Endothelial cell of umbilical vein (primary cell): ENCODE results near the gene C16orf74. TPM values are rescaled to one million over a fixed set of nuclear protein-coding genes. Genes with fewer than 3 reads are reported as not detected.

ENCODE experiments used
- BruUV-seq: library from RNA; stranded (reverse); fragments of 400-500 nt; replicated peaks from 2 replicates; lab custom pipeline; 2021; lab: Mats Ljungman, UMichigan
- CTCF ChIA-PET: fragments of 300-600, 350-600 bp; sonication (Branson Sonifier 250); formaldehyde crosslinking; loops from one replicate; lab custom pipeline; 2021; ENCODE audit warnings: antibody characterized with exemption, inconsistent platforms; lab: Charles Lee
- POLR2A ChIA-PET: fragments of 300-600, 350-600 bp; sonication (Branson Sonifier 250); formaldehyde crosslinking; loops from one replicate; lab custom pipeline; 2021; ENCODE audit warnings: antibody characterized with exemption, inconsistent platforms; lab: Charles Lee
- DNase-seq: peaks from one replicate; pipeline ENCODE4 v3.0.0-alpha.2; 2011; ENCODE audit warnings: low read depth, low spot score
- FAIRE-seq: peaks from 2 replicates; lab custom pipeline; 2011; peaks lifted over from hg19 to GRCh38; lab: Jason Lieb, UNC
- H2AFZ ChIP-seq: 2 replicates; pipeline ENCODE4 v1.6.0; 2012; ENCODE audit warnings: low read depth, low read length, control low read depth, inconsistent platforms
- H3K27ac ChIP-seq: 2 replicates; pipeline ENCODE4 v1.5.1; 2011; ENCODE audit warnings: low read depth, mild to moderate bottlenecking, control low read depth, low read length, moderate library complexity; ENCODE audit not compliant: insufficient read depth
- H3K27me3 ChIP-seq, 2 experiments: 2 replicates each; pipeline versions ENCODE4 v1.6.0 to v1.6.1; 2011; ENCODE audit warnings: low read length in 2 of 2, mixed read lengths in 1 of 2; ENCODE audit not compliant: control insufficient read depth in 2 of 2, insufficient read depth in 2 of 2
- H3K36me3 ChIP-seq, 2 experiments: 2 replicates in 1 of 2; 3 replicates in 1 of 2; pipeline ENCODE4 v1.5.1; 2011; ENCODE audit warnings: low read length in 2 of 2, mild to moderate bottlenecking in 1 of 2, moderate library complexity in 1 of 2; ENCODE audit not compliant: control insufficient read depth in 2 of 2, insufficient read depth in 2 of 2; ENCODE audit errors: extremely low read depth in 1 of 2
- H3K4me1 ChIP-seq: 3 replicates; pipeline ENCODE4 v1.5.1; 2011; ENCODE audit warnings: mild to moderate bottlenecking, low read length; ENCODE audit not compliant: control insufficient read depth, insufficient read depth; ENCODE audit errors: extremely low read depth
- H3K4me2 ChIP-seq: 2 replicates; pipeline ENCODE4 v1.6.1; 2011; ENCODE audit warnings: low read length, control low read depth, mixed read lengths; ENCODE audit not compliant: insufficient read depth
- H3K4me3 ChIP-seq, 3 experiments: fragments of 200-600 bp in 1 of 3; sonication (generic), shearing (Covaris generic) in 1 of 3; replicated peaks in 1 of 3; 2 replicates each; pipeline ENCODE4 v1.5.1; 2011 to 2016; ENCODE audit warnings: control low read depth in 3 of 3, low read length in 3 of 3, mild to moderate bottlenecking in 2 of 3, inconsistent platforms in 1 of 3, low read depth in 1 of 3, moderate library complexity in 1 of 3; ENCODE audit not compliant: insufficient read depth in 1 of 3
- H3K79me2 ChIP-seq: 2 replicates; pipeline ENCODE4 v1.6.0; 2012; ENCODE audit warnings: low read length, inconsistent platforms; ENCODE audit not compliant: control insufficient read depth, insufficient read depth
- H3K9ac ChIP-seq: replicated peaks from 2 replicates; pipeline ENCODE3; 2011; ENCODE audit warnings: low read length, control low read depth; ENCODE audit not compliant: insufficient read depth; ENCODE audit errors: extremely low read depth
- H3K9me1 ChIP-seq: replicated peaks from 3 replicates; pipeline ENCODE4 v1.6.0; 2011; ENCODE audit warnings: mild to moderate bottlenecking, low read length; ENCODE audit not compliant: control insufficient read depth, insufficient read depth; ENCODE audit errors: extremely low read depth
- H3K9me3 ChIP-seq: replicated peaks from 2 replicates; pipeline ENCODE4 v1.5.1; 2012; ENCODE audit warnings: low read length, inconsistent platforms; ENCODE audit not compliant: control insufficient read depth, insufficient read depth
- H4K20me1 ChIP-seq: replicated peaks from 2 replicates; pipeline ENCODE3; 2011; ENCODE audit warnings: mild to moderate bottlenecking, low read length; ENCODE audit not compliant: control insufficient read depth, insufficient read depth; ENCODE audit errors: extremely low read depth
- EZH2 ChIP-seq: IDR thresholded peaks from 2 replicates; pipeline ENCODE4 v1.6.1; 2012; ENCODE audit warnings: borderline replicate concordance, low read depth, mild to moderate bottlenecking, moderate library complexity, low read length, inconsistent platforms; ENCODE audit not compliant: severe bottlenecking
- FOS ChIP-seq: IDR thresholded peaks from 2 replicates; pipeline ENCODE4 v1.6.1; 2011; ENCODE audit warnings: mild to moderate bottlenecking, low read length, moderate library complexity, borderline replicate concordance; ENCODE audit not compliant: insufficient read depth
- GATA2 ChIP-seq: IDR thresholded peaks from 2 replicates; pipeline ENCODE4 v1.7.0; 2011; ENCODE audit warnings: low read depth, mild to moderate bottlenecking, moderate library complexity, mixed read lengths, low read length; ENCODE audit not compliant: insufficient read length, insufficient read depth
- POLR2A ChIP-seq: IDR thresholded peaks from 2 replicates; pipeline ENCODE4 v1.6.1; 2012; ENCODE audit warnings: low read depth, mild to moderate bottlenecking, control low read depth, low read length
- POLR2AphosphoS5 ChIP-seq: IDR thresholded peaks from 2 replicates; pipeline ENCODE4 v1.6.1; 2012; ENCODE audit warnings: low read depth, mild to moderate bottlenecking, control low read depth, low read length, moderate library complexity; ENCODE audit not compliant: insufficient read depth
- dilution Hi-C: fragments of 300-500 bp; cut with MboI; formaldehyde crosslinking; loops from one replicate; pipeline ENCODE4 v1.15.0; 2019; ENCODE audit warnings: low sequenced_read_pairs; ENCODE audit not compliant: extremely low pct_ligation_motif_present
- intact Hi-C: fragments of 100-400 bp; cut with micrococcal nuclease; formaldehyde crosslinking; loops from one replicate; pipeline ENCODE4 v1.10.0; 2022
- polyA plus RNA-seq, 4 experiments: library from polyadenylated mRNA; depleted of rRNA in 3 of 4; stranded (reverse) in 3 of 4; unstranded in 1 of 4; fragments of >200 nt; gene quantifications; 2 replicates each; pipeline versions ENCODE4 v1.2.1 to v1.2.3, GENCODE V29; 2011 to 2012; ENCODE audit warnings: missing spikeins in 1 of 4
- total RNA-seq: library from RNA; stranded (reverse); gene quantifications from 2 replicates; pipeline ENCODE4 v1.2.3, GENCODE V29; 2021
- TF ChIP-seq, protein P1 (sequence below): IDR thresholded peaks from 2 replicates; pipeline ENCODE4 v1.6.1; 2011; ENCODE audit not compliant: insufficient read depth, insufficient read length
- TF ChIP-seq, protein P2 (sequence below), 2 donors: IDR thresholded peaks; 1 replicate in 1 of 2; 2 replicates in 1 of 2; pipeline ENCODE4 v1.5.1; 2011; ENCODE audit warnings: low read length in 2 of 2, mild to moderate bottlenecking in 2 of 2, moderate library complexity in 2 of 2, control low read depth in 1 of 2, inconsistent platforms in 1 of 2, low read depth in 1 of 2; ENCODE audit not compliant: insufficient read depth in 1 of 2; ENCODE audit errors: extremely low read depth in 1 of 2

C16orf74 gene
- total and polyA plus RNA-seq, 2 donors (not counting 3 experiments of a cell fraction or from before 2014, with no cell fraction given) = 12.1 to 38.7 TPM

DNA sequence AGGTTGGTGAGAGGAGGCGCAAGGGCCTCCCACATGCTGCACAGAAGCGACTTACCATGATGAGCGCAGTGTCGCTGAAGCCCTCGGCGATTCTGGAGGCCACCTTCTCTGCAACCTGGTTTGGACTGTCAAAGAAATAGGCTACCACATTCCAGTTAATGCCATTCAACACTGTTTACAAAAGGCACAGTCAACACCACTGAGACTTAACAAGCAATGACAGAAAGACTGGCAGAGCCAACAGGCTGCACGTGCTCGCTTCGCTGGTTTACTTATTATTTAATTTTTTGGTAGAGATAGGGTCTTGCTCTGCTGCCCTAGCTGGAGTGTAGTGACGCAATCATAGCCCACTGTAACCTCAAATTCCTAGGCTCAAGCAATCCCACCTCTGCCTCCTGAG, 30.3 kb upstream of the C16orf74 start:
- peaks cover 14% of the 10 kb centered on the region for H3K79me2 ChIP-seq
- H3K4me1 ChIP-seq = peaks cover 16% of the 10 kb centered on the region
- no peak overlapping the region for H2AFZ ChIP-seq
- H3K27ac ChIP-seq = no peak overlapping the region
- intact Hi-C loops (no loop called here), dilution Hi-C loops (no loop called here)
- TF ChIP-seq GATA2 = no peak
- no peak for TF ChIP-seq POLR2A
- TF ChIP-seq POLR2AphosphoS5 = no peak
- no peak for TF ChIP-seq EZH2
- TF ChIP-seq, protein P1, sequence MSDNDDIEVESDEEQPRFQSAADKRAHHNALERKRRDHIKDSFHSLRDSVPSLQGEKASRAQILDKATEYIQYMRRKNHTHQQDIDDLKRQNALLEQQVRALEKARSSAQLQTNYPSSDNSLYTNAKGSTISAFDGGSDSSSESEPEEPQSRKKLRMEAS = no peak
- TF ChIP-seq, protein P2, sequence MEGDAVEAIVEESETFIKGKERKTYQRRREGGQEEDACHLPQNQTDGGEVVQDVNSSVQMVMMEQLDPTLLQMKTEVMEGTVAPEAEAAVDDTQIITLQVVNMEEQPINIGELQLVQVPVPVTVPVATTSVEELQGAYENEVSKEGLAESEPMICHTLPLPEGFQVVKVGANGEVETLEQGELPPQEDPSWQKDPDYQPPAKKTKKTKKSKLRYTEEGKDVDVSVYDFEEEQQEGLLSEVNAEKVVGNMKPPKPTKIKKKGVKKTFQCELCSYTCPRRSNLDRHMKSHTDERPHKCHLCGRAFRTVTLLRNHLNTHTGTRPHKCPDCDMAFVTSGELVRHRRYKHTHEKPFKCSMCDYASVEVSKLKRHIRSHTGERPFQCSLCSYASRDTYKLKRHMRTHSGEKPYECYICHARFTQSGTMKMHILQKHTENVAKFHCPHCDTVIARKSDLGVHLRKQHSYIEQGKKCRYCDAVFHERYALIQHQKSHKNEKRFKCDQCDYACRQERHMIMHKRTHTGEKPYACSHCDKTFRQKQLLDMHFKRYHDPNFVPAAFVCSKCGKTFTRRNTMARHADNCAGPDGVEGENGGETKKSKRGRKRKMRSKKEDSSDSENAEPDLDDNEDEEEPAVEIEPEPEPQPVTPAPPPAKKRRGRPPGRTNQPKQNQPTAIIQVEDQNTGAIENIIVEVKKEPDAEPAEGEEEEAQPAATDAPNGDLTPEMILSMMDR (IDR thresholded peaks at IDR 0.05; ENCODE audit: extremely low read depth in 1 of 2, insufficient read depth in 1 of 2, low read depth in 1 of 2, low read length in 2 of 2) = no peak
- no peak for TF ChIP-seq FOS
- H3K9me3 ChIP-seq = no peaks in the 10 kb centered on the region
- H3K36me3 ChIP-seq = peaks cover 10 to 28% of the 10 kb centered on the region in 2 experiments
- DNase-seq (no peak), FAIRE-seq (no peak)
- no TSS peak for BruUV-seq
- no peak overlapping the region for H3K4me3 ChIP-seq
- H3K4me2 ChIP-seq = no peak overlapping the region
- H4K20me1 ChIP-seq = no peaks in the 10 kb centered on the region
- no peaks in the 10 kb centered on the region for H3K27me3 ChIP-seq
- H3K9ac ChIP-seq = no peak overlapping the region
- POLR2A ChIA-PET = no interaction called here
- CTCF ChIA-PET = no interaction called here
- H3K9me1 ChIP-seq = no peaks in the 10 kb centered on the region
